DMS 273 treated with DMSO at 0.1 percent for 48 hours (cell line): ENCODE measurements around the gene SMAD7.

ENCODE experiments used
- DNase-seq: peaks from one replicate; lab custom pipeline; 2025; lab: John Stamatoyannopoulos, UW

The SMAD7 gene, protein sequence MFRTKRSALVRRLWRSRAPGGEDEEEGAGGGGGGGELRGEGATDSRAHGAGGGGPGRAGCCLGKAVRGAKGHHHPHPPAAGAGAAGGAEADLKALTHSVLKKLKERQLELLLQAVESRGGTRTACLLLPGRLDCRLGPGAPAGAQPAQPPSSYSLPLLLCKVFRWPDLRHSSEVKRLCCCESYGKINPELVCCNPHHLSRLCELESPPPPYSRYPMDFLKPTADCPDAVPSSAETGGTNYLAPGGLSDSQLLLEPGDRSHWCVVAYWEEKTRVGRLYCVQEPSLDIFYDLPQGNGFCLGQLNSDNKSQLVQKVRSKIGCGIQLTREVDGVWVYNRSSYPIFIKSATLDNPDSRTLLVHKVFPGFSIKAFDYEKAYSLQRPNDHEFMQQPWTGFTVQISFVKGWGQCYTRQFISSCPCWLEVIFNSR

DNA sequence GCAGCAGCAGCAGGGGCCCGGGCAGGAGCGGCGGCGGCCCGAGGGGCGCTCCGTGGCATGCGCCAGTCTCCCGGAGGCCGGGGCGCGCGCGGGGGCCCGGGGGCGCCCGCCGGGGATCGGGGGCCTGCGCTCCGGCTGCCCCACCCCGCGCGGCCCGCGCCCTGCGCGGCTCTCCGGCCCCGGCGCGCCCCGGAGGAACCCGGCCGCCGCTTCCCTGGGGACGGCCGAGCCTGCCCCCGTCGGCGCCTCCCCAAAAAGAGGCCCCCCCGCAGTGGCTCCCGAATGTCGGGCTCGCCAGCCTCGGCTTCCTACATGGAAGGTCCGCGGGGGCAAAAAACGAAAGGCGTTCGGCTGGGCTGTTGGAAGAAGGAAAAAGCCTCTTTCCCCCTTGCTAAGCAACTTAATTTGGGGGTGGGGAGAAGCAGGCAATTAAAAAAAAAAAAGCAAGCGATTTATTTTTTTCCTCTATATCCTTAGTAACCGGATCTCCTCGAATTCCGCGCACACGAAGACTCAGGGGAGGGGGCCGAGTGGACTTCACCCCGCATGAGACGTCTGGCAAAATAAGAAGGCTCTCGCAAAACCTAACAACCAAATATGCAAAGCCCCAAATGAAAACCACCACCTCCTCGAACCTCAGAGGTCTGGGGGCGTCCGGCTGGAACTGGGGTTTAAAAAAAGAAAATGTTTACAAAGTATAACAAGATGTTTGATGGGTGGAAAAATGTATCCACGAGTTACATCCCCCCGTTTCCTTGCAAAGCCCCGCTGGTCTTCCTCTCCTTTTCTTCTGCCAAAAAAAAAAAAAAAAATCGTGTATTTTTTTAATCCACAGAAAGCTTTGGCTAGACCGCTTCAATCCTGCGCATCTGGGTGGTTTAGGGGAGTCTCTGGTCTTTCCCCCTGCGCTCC lies at the start of gene SMAD7:
Gene SMAD7, minus strand, starts transcription at position 430 of the 912 bp plus-strand sequence. CDS start 541 bp downstream, outside the sequence.
- DNase-seq = no peak

DNA sequence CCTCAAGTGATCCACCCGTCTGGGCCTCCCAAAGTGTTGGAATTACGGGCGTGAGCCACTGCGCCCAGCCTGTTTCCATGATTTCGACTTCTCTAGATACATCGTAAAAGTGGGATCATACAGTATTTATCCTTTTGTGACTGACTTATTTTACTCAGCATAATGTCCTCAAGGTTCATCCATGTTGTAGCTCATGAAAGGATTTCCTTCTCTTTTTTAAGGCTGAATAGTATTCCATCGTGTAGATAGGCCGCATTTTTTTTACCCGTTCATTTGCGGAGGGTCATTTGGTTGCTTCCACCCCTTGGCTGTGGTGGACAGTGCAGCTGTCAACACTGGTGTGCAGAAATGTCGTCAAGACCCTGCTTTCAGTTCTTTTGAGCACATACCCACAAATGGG lies 48.8 kb upstream of the SMAD7 start:
- DNase-seq = no peak

DNA sequence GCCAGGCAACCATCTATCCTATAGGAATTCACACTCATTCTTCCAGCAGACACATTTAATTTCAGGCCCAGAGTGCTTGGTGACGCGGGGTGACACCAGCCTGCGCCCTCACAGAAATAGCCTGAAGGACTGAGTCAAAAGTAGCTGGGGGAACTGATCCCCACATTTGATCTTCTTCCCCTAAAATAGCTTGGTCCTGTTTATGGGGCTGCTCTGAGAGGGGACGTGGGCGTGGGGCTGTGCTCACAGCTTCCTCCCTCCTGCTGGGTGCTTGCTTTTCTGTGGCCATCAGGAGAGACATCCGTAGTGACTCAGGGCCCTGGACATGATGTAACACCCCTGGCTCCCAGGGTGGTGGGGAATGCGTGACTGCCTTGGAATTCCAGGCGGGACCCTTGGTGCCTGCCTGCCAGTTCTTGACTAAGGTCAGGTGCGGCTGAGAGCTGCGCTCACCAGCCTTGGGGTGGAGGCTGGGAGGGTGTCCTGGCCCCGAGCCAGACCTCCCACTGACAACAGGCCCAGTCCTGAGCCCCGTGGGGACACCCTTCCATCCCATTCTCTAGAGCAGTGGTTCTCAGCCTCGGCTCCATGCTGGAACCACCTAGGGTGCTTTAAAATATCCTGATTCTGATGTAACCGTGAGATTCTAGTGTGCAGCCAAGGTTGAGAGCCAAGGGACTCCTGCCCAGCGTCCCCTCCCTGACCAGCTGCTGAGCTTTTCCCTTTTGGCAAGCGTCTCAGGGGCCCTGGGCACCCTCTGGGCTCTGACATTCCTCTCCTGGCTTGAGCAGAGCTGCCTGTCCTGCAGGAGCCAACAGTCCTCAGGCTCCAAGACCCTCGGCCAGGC lies 47.4 kb upstream of the SMAD7 start:
- DNase-seq = no peak

DNA sequence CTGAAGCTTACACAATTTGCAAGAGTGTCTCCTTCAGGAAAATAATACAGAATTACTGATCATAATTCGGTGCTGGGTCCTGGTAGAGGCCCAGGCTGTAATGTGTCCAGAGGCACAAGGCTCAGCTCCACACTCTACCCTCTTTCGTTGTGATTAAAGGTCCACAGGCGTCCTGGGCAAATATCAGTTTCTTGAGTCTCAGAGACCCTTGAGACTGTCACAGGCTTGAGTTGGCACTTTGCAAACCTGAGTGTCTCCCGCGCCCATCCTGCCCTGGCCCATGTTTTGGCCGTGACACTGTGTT lies 46.9 kb upstream of the SMAD7 start:
- DNase-seq = no peak

DNA sequence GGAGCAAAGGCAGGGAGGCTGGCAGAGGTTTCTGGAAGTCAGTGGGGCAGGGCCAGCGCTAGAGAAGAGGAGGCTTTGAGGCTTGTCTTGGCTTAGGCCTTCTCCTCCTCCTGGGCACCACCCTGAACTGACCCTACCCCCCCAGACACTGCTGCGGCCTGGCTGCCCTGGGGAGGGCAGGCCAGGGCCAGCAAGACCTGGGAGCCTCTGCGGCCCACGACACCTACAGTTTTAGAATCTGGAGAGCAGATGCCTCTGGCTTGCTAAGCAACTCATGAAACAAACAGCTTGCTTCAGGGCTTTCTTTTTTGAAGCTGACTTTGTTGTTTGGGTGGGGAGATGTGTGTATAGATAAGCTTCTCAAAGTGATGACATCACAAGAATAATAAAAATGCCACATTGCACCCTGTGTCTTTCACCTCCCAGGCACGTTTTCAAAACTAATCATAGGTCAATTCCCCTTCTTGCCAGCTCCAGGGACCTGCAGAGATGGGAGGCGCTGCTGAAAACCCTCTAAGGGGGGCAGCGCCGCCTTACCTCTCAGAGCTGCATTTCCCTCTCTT lies 46.2 kb upstream of the SMAD7 start:
- no peak for DNase-seq

DNA sequence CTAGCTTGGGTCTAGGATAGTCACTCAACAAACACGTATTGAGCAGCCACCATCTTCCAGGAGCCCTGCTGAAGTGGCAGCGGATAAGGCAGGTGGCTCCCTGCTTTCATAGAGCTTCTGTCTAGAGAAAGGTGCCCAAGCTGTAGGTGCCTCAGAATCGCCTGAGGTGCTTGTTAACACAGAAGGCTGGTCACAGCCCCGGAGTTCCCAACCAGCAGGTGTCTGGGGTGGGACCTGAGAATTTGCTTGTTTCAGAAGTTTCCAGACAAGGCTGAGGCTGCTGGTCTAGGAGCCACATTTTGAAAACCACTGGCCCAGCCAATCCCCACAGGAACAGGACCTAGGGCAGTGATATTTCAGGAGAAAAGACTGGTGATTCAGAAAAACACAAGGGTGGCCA lies 45.3 kb upstream of the SMAD7 start:
- no peak for DNase-seq

DNA sequence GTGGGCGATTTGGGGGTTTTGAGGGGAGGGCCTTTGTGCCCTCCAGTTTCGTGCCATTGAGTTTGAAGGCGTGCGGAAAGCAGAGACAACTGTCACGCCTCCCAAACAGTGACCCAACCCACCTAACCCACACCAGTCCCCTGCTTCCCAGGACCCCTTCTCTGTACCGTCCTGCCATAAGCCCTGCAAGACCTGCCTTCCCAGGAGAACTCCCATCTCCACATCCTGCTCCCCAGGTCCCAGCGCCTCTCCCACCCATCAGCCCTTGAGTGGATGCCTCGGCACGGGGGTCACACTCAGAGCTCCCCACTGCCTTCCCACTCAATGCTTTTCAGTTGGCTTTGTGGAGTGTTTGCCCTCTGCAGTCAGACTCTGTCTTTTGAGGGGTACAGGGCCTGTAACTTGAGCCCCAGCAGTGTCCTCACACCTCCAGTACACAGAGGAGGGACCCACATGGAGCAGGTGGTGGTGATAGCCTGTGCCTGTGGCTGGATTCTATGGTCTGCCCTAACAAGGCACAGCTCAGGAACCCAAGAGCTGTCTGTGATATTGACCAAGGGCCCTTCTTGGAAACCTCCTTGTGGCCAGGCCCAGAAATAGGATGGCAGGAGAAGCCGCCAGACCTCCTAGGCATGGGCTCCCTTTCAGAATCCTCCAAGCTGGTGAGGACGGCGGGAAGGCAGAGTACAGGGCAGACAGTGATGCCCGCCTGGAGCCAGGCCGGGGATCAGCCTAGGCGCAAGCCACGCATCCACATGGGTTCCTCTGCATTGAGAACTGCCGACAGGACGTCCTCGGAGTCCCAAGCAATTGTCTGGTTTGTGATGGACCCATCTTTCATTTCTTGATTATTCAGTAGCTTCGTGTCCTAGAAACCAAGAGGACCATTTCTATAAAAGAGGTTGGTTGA lies 44.4 kb upstream of the SMAD7 start:
- DNase-seq = no peak

DNA sequence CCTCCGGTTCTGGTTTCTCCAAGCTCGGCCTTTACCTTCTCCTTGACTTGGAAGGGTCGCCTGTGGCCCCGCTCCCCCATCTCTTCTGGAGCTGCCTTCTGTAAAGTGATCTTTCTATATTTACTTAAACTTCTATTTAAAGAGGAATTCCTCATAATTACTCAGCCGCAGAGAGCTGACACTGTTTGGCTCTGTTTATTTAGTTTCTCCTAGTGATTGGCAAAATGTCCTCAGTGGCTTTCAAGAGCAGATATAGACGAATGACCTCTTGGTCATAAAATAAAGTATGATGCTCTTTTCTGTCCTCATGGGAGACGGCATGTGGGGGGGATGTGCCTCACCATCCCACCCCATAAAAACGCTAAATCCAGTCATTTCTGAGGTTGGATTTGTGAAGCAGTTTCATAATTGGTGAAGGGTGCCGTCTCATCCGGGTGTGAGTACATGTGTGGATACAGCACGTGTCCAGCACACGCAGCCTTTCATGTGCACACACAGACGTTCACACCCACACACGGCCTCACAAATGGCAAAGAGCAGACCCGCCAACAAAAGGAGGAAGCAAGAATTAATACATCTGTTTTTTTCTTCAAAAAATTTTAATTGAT lies 43.4 kb upstream of the SMAD7 start:
- no peak for DNase-seq

DNA sequence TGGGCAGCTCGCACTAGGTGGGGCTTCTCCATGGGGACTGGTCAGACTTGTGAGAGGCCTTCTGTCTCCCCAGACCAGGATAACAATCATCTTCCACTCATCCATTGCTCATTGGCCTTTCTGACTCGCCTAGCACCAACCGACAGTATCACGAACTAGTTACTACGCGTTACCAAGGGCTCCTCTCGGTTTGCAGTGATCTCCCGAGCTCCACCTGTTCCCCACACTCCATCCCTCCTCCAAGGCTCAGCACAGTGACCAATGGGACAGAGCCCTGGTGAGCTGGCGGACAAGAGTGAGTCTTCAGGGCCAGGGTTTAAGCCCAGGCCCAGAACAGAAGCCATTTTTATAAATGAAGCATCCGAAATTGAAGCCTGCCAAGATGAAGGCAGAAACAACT lies 42.8 kb upstream of the SMAD7 start:
- no peak for DNase-seq

DNA sequence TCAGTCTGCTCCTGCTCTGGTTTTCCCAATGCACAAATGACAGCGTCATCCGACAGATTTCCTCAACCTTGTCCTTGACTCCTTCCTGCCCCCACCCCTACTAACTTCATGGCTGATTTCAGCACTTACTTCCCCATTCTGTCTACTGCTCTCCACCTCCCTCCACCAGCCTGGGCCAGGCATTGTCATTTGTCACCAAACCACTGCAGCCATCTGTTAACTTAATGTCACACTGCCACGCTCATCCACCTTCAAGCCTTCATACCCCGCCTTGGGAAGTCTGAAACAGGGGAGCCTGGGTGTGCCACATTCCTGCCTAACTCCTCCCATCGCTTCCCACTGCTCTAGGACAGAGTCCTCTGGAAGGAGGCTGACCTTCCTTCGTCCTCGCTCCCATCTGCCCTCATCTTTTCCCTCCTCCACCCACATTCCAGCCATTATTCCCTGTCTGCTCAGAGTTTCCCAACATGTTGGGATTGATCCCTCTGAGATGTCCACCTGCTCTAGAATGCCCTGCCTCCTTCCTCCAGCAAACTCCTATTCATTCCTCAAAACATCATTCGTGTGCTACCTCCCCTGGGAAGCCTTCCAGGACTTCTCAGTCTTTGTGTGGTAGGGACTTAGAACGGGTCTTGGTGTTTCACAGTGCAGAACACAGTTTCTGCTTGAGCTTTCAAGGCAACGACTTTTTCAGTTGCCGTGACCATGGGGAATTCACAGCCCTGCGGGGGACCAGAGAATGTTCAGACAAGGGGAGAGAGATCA lies 42.2 kb upstream of the SMAD7 start:
- no peak for DNase-seq

DNA sequence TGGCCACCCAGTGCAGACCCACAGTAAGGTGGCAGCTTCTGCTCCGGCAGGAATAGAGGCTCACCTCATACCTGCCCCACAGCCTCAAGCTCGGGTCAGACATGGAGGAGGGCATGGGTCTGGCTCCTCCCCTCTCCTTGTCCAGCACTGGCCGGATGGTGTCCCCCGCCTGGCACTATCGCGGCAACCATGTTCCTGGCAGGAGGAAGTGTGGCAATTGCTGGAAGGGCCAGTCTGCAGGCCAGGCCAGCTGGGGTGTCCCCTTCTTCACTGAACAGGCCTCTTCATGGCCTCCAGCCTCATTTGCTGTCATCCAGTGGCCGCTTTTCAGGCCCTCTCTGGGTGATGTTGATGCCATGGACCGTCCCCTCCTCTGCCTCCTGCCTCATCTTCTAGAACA lies 41.4 kb upstream of the SMAD7 start:
- no peak for DNase-seq

DNA sequence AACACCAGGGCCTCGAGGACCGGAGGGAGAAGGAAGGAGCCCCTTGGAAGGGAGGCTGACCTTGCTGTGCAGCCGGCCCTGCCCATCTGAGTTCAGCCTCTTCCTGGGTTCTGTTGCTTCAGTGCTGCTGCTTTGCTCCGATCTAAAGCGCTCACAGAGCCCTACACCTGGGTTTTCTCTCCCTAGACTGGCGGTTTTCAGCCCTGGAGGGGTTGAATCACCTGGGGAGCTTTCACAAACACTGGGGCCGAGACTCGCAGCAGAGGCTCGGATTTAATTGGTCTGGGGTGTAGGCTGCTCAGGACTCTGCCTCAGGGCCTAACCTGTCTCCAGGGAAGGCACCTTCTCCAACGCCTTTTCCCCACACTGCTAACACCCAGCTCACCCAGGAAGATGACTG lies 40.9 kb upstream of the SMAD7 start:
- no peak for DNase-seq

DNA sequence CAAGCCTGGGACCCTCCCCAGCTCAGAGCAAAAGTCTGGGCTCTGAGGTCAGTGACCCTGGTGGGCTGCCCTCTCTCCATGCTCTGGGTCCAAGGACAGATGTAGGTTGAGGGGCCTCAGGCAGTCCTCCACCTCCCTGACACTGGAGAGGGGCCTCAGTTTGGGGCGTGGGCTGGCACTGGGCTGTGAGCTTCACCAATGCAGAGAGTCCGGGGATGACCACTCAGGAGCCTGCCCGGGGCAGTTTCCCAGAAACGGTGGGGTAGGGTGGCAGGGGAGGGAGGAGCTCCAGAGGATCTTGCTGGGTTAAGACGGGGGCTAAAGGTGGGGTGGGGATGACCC lies 40.5 kb upstream of the SMAD7 start:
- DNase-seq = no peak

DNA sequence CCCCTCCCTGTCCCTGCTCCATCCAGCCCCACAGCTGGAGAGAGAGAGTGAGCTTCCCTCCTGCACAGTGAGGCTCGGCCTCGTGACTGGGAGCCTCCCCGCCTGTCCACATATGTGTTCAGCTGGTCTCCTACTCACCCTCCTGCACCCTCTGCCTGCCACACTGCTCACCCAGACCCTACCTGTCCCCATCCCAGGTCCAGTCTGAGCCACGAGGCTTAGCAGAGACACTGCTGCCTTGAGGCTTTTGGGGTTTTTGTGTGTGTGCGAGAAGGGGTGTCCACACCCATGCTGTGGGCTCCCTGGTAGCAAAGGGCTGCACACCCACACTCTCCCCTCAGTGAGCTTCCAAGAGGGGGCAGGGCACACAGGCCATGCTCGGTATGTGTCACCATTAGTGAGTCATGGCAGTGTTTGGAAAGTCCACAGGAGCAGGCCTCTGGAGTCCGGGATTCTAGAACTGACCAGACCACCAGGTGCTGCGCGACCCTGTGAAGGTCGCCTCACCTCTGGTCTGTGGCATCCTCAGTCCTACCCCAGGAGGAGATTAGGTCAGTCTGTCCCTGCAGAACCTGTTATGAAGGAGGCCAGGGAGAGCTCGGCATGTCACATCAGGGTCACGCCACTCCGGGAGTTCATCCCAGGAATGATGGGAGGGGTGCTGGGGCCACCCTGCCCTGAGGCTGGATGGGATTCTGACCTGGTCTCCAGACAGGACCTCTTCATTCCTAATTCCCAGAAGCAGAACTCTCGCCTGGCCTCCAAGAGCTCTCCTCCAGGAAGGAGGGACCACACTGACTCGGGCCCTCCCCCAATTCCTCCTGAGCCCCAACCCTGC lies 39.9 kb upstream of the SMAD7 start:
- no peak for DNase-seq

DNA sequence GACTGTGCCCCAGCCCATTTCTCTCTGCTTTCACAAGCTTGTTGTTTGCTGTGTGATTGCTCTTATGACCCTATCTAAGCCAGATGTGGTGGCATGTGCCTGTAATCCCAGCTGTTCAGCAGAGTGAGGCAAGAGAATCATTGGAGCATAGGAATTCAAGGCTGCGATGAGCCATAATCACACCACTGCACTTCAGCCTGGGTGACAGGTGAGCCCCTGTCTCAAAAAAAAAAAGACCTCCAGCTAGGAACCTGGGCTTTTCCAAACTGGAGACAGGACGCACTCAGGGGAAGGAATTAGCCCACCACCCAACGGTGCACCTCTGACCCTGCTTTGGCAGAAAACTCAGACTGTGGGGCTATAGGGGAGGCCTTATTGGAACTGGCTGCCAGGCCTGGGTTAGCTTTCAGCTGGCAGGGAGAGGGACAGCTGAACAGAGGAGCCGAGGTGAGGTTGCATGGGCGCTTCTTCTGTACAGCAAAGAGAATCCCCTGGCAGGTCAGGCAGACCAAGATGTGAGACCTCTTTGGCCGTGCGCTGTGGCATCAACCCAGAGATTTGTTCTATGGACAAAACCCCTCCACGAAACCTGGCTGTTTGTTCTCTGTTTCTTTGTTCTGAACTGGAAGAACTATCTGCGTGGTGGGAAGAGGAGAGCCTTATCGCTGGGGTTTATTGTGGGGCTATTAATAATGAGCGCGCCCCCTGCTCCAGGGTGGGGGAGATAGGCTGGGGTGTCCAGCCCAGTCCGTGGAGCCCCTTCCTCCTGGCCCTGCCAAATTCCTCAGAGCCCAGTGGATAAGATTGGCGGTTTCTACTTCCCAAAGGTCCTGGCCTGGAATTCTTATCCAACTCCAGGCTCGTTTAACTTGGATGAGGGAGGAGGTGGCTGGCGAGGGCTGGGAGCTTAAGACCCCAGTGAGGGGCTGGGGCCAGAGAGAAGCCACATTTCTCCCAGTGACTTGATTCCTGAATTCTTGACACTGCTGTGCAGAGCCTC lies 38.8 kb upstream of the SMAD7 start:
- DNase-seq = no peak

DNA sequence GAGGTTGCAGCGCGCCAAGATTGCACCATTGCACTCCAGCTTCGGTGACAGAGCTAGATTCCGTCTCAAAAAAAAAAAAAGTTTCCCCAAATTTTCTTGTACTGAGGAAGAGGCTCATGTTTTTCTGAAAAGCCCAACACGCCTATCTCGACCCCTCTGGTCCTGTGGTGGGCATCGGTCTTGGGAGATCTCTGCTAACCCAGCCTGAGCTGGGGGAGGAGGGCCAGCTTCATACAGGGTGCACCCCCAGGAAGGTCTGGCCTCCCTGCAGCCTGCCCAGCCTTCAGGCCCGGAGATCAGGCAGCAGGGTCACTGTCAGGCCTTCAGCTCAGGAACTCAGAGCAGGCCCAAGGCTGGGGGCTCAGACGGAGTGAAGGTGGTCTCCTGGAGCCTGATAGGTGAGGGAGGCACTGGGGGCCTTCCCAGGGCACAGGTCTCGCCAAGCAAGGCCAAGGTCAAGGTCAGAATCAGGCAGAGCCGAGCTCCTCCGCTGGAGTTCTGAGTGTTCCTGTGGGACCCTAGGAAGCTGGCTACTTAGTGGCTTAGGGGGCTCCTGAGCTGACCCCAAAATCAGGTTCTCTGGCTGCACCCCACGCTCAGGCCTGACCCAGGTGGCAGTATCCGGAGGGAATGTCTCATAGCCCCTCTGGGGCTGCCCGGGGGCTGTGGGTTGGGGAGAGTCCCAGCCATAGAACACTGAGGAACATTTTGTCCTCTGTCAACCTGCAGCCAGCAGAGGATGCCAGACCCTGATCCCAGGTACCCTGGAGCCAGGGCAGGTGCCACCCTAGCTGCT lies 37.9 kb upstream of the SMAD7 start:
- DNase-seq = no peak

DNA sequence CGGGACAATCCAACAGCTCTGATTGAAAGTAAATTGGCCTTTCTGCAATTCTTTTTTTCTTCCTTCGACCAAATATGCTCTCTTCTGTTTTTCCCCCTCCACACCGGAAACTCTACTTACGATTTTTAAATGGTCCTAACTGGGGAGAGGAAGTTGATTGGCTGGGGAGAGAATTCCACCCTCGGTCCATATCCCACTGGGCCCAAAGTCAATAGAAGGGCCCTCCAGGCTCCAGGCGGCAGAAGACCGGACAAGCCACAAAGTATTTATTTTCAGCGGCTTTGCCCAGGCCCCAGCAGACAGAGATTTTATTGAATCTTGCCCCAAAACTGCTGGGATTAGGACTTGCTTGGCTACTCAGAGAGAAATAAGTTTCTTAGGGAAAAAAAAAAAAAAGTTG lies 37.1 kb upstream of the SMAD7 start:
- no peak for DNase-seq
